ENCODE data around the gene SLIT3.

GRCh38 chr5:169022718-169023117, 278.2 kb downstream of the SLIT3 start:
- TF ChIP-seq POLR2A (IDR thresholded peaks at IDR 0.05; ENCODE audit: low read length) (no peak), GATA1 (IDR thresholded peaks at IDR 0.05; ENCODE audit: low read depth, low read length) (no peak)

Data from erythroblast (primary cell).